Tibial artery (tissue), 4 donors: ENCODE results near the gene FAF2.

Source experiments
- DNase-seq, 2 donors: peaks; one replicate each; pipeline ENCODE4 v3.0.0-alpha.2; 2019
- H3K27ac ChIP-seq, 2 donors: fragments of 200-600 bp; sonication (generic) in 1 of 2; 1 replicate in 1 of 2; 2 replicates in 1 of 2; pipeline ENCODE4 v1.5.1; 2018 to 2019; ENCODE audit warnings: mild to moderate bottlenecking in 1 of 2
- H3K27me3 ChIP-seq, 2 donors: fragments of 200-600 bp; sonication (generic) in 1 of 2; one replicate each; pipeline versions ENCODE4 v1.5.1 to v1.6.0; 2016 to 2019
- H3K36me3 ChIP-seq, 3 donors: fragments of 200-600 bp; sonication (generic) in 2 of 3; one replicate each; pipeline ENCODE4 v1.5.1; 2016 to 2019; ENCODE audit warnings: mild to moderate bottlenecking in 2 of 3
- H3K4me1 ChIP-seq, 4 donors: fragments of 200-600 bp; sonication (generic) in 2 of 4; 1 replicate in 3 of 4; 2 replicates in 1 of 4; pipeline ENCODE4 v1.5.1; 2016 to 2019
- H3K4me3 ChIP-seq, 2 donors: fragments of 200-600 bp; sonication (generic) in 1 of 2; 1 replicate in 1 of 2; 2 replicates in 1 of 2; pipeline ENCODE4 v1.5.1; 2018 to 2019; ENCODE audit warnings: mild to moderate bottlenecking in 2 of 2
- H3K9me3 ChIP-seq, 3 donors: fragments of 200-600 bp; sonication (generic) in 1 of 3; one replicate each; pipeline ENCODE4 v1.5.1; 2016 to 2019
- intact Hi-C: fragments of 100-400 bp; cut with DNase I; formaldehyde crosslinking; loops from one replicate; pipeline ENCODE4 v1.15.0; 2023; ENCODE audit warnings: low total_unique reads
- TF ChIP-seq, protein P1 (sequence below), 2 experiments: fragments of 200-600 bp in 1 of 2; fragments of 450-650 bp in 1 of 2; IDR thresholded peaks; one replicate each; pipeline ENCODE4 v1.5.1; 2017 to 2019; ENCODE audit warnings: antibody characterized with exemption in 2 of 2, mild to moderate bottlenecking in 1 of 2, moderate library complexity in 1 of 2

FAF2 gene

DNA sequence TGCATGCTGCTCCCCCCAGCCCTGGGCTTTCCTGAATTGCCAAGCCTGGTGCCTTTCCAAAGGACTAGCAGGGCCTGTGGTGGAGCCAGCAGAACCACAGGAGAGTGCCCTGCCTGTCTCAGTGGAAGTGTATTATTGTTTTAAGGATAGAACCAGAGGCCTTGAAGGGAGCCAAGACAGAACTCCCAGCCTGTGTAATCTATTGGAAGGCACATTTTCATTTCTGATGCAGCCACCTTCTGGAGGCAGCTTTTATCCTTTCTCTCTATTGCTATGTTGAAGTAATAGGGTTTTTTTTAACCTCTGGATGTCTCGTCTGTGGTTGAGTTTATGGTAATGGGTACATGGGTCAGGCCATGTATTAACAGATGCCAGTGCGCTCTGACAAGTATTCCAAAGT is 59.7 kb downstream of the FAF2 start:
- H3K9me3 ChIP-seq: no peaks in the 10 kb centered on the region
- no peaks in the 10 kb centered on the region for H3K27me3 ChIP-seq
- no peaks in the 10 kb centered on the region for H3K4me1 ChIP-seq
- H3K36me3 ChIP-seq: peaks cover 40 to 72% (median 43%) of the 10 kb centered on the region in 3 donors
- intact Hi-C loops: no loop called here
- DNase-seq: no peak
- no peak overlapping the region for H3K4me3 ChIP-seq
- TF ChIP-seq, protein P1, sequence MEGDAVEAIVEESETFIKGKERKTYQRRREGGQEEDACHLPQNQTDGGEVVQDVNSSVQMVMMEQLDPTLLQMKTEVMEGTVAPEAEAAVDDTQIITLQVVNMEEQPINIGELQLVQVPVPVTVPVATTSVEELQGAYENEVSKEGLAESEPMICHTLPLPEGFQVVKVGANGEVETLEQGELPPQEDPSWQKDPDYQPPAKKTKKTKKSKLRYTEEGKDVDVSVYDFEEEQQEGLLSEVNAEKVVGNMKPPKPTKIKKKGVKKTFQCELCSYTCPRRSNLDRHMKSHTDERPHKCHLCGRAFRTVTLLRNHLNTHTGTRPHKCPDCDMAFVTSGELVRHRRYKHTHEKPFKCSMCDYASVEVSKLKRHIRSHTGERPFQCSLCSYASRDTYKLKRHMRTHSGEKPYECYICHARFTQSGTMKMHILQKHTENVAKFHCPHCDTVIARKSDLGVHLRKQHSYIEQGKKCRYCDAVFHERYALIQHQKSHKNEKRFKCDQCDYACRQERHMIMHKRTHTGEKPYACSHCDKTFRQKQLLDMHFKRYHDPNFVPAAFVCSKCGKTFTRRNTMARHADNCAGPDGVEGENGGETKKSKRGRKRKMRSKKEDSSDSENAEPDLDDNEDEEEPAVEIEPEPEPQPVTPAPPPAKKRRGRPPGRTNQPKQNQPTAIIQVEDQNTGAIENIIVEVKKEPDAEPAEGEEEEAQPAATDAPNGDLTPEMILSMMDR (IDR thresholded peaks at IDR 0.05): no peak
- no peak overlapping the region for H3K27ac ChIP-seq

DNA sequence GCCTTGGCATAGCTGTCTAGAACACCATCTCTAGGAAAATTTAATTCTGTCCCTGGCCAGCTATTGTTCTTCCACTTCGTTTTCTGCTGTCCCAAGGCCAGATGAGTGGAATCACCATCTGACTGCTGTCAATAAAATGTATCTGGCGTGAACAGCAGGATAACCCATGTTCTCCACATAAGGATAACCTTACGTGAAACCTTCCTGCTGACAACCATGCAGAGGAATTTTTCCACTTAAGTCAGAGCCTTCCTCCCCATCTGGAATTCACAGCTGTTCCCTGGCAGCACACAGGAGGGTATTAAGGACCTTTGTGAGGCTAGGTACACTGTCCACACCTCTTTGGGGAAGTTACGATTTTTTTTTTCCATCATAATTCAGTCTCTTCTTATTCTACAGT is 60.4 kb downstream of the FAF2 start:
- peaks cover 36 to 66% (median 39%) of the 10 kb centered on the region in 3 donors for H3K36me3 ChIP-seq
- TF ChIP-seq, protein P1 (IDR thresholded peaks at IDR 0.05): no peak
- intact Hi-C loops: no loop called here

DNA sequence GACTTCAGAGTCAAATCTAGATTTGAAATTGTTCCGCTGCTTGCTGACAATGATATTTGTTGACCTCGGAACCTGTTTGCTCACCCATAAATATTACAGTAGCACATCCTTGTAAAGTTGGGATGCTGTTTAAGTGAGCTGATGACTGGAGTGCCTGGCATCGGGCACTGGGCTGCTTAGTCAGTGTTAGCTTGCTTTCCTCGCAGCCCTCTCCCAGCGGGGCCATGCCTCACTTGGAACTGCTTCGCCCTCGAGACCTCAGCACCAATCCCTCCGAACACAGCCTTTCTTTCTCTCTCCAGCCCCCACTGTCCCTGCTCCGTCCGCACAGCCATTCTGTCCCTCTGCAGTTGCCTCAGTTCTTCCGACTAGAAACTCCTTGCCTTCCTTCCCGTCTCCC is 65.6 kb downstream of the FAF2 start:
- Histone ChIP-seq H3K9me3 (no peaks in the 10 kb centered on the region), H3K36me3 (peaks cover 0 to 14% (median 10%) of the 10 kb centered on the region in 3 donors), H3K27me3 (no peaks in the 10 kb centered on the region), H3K27ac (no peak overlapping the region), H3K4me3 (no peak overlapping the region), H3K4me1 (no peaks in the 10 kb centered on the region)
- DNase-seq: no peak
- intact Hi-C loops: no loop called here
- TF ChIP-seq, protein P1 (IDR thresholded peaks at IDR 0.05): no peak

More for the DNA sequence above, 60.4 kb downstream of the FAF2 start:
- Histone ChIP-seq H3K4me1 (no peaks in the 10 kb centered on the region), H3K27me3 (no peaks in the 10 kb centered on the region), H3K4me3 (no peak overlapping the region), H3K9me3 (no peaks in the 10 kb centered on the region), H3K27ac (no peak overlapping the region)
- DNase-seq: no peak

DNA sequence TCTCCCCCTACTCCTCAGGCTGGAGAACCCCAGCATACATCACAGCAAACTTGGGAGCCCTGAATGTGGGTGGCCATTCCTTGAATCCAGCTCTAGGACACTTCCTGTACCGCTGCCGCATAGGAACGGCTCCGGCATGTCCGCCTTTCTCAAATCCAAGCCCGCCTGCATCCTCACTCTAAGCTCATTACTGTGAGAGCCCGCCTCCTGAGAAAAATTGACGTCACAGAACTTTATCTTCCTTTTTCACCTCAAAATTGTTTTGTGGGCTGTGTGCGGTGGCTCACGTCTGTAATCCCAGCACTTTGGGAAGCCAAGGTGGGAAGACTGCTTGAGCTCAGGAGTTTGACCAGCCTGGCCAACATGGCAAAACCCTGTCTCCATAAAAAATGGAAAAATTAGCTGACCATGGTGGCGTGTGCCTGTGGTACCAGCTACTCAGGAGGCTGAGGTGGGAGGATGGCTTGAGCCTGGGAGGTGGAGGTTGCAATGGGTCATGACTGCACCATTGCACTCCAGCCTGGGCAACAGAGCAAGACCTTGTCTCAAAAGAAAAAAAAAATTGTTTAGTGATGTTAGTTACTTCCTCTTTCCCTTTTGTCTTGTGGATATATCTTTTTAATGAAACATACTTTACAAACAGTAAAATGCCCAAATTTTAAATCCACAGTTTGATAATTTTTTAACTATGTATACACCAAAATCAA is 66.2 kb downstream of the FAF2 start:
- Histone ChIP-seq H3K4me1 (no peaks in the 10 kb centered on the region), H3K27ac (no peak overlapping the region), H3K4me3 (no peak overlapping the region), H3K9me3 (no peaks in the 10 kb centered on the region), H3K27me3 (no peaks in the 10 kb centered on the region), H3K36me3 (peaks cover 0 to 8% (median 4%) of the 10 kb centered on the region in 3 donors)
- TF ChIP-seq, protein P1 (IDR thresholded peaks at IDR 0.05): no peak
- no peak for DNase-seq
- intact Hi-C loops: no loop called here

DNA sequence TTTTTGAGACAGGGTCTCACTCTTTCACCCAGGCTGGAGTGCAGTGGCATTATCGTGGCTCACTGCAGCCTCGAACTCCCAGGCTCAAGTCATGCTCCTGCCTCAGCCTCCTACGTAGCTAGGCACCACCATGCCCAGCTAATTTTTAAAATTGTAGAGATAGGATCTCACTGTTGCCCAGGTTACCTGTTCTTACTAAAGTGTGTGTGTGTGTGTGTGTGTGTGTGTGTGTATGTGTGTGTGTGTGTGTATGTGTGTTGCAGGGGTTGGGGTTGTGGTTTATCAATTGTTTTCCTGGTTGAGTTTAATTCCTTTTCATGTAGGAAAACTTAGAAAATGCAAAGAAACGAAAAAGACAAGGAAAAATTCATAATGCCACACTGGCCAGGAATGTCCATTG is 67.2 kb downstream of the FAF2 start:
- intact Hi-C loops: no loop called here

More for the DNA sequence above, 67.2 kb downstream of the FAF2 start:
- Histone ChIP-seq H3K27me3 (peaks cover 0 to 1% of the 10 kb centered on the region in 2 donors), H3K4me3 (no peak overlapping the region), H3K9me3 (no peaks in the 10 kb centered on the region), H3K36me3 (no peaks in the 10 kb centered on the region), H3K4me1 (no peaks in the 10 kb centered on the region), H3K27ac (no peak overlapping the region)
- DNase-seq: no peak
- TF ChIP-seq, protein P1 (IDR thresholded peaks at IDR 0.05): no peak
